ENCODE data around the gene SRGAP1.
"Not testable (repeated sequence)": the region's sequence is repeated elsewhere in the genome, so short reads cannot be mapped to it uniquely, and the experiment has no call there.

The SRGAP1 gene

DNA sequence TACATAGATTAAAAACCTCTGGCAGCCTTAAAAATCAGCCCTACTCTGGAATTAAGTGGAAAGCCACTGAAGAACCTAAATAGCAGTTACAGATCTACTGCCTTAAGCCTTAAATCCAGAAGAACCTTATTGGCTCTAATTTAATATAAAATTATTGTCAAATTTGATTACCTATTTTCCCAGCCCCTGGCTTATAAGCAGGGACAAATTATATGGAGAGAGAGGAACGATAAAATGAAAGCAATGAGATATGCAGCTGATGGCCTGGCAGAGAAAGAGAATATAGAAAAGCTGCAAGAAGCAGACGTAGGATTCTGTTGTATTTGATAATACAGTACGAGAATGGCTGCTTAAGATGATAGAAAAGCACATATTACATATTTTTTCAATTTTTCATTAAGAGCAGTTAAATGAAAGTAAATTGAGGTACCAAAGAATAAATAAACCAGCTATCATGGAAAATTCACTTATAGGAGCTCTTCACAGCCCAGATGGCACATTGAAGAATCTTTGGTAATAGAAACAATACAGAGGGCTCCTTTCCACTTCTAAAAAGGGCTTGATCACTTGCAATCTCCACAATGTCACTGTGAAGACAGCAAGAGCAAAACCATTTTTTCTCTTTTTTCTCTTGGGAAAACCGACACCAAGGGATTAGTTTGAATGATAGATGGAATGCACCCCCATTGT lies 248.2 kb downstream of the SRGAP1 start:
- peak; percentile 27 for DNase-seq

- peak; percentile 26 for DNase-seq
Measured at GRCh38 chr12:64093689-64094088, 249.2 kb downstream of the SRGAP1 start.

- no peak for DNase-seq
Measured at GRCh38 chr12:64097366-64098105, 253.0 kb downstream of the SRGAP1 start.

DNA sequence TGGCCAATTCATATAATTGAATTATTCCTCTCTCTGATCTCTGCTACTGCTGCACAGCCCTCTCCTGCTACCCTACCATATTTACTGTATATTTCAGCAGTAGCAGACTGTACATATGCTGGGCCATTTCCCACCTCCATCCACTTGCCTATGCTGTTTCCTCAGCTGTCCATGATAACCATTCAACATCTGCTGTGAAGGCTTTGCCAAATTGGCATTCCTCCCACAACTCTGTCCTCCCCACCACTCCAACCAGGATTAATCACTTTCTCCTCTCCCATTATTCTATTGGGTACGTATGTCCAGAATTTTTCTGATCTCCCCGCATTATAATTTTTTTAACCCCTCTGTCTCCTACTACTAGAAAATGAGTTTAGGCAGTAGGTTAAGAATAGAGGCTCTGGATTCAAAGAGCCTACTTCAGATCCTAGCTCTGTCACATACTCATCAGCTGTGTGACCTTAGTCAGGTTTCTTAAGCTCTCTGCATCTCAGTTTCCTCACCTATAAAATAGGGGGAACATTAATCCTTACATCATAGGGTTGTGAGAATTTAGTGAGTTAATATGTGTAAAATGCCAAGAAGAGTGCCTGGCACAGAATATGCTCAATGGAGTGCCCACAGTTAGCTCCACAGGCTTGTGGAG lies 254.3 kb downstream of the SRGAP1 start:
- DNase-seq = no peak

DNA sequence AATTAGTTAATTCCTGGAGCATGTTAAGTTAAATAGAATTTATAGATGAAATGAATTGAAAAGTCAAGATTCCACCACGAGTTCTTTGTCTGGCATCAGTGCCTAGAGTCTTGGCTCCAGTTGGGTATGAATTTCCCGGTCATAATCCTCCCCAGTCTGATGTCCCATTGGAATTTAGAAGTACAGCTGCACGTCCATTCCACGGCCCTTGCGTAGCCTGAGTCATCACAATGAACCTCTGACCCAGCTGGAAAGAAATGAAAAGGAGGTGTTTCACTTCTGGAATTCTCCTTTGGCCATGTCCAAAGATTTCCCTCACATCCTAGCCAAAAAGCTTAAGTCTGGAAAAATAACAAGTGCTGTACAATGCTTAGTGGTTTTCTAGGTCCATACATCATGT lies 254.9 kb downstream of the SRGAP1 start:
- DNase-seq = no peak

GRCh38 chr12:64102339-64102738 lies 257.8 kb downstream of the SRGAP1 start:
- no peak for DNase-seq

- no peak for DNase-seq
Measured at GRCh38 chr12:64103825-64104740, 259.6 kb downstream of the SRGAP1 start.

- no peak for DNase-seq
Measured at GRCh38 chr12:64105026-64105425, 260.5 kb downstream of the SRGAP1 start.

DNA sequence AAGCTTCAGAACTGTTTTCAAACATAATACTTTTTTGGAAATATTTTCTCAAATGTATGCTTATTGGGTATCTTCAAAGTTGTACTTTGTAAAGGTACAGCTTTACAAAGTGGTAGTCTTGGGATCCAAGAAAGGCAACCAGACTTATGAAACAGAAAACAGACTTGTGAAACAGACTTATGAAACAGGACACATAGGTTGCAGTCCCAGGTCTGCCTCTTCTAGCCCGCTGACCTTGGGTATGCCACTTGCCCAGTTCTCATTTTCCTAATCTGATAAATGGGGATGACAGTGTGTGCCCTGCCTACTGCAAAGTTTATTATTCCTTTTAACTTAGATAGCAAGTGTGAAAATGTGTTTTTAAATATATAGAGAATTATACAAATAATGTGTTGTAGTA lies 263.3 kb downstream of the SRGAP1 start:
- DNase-seq = no peak

- DNase-seq = no peak
Measured at GRCh38 chr12:64109706-64110105, 265.2 kb downstream of the SRGAP1 start.

GRCh38 chr12:64110864-64111263 lies 266.4 kb downstream of the SRGAP1 start:
- no peak for DNase-seq

DNA sequence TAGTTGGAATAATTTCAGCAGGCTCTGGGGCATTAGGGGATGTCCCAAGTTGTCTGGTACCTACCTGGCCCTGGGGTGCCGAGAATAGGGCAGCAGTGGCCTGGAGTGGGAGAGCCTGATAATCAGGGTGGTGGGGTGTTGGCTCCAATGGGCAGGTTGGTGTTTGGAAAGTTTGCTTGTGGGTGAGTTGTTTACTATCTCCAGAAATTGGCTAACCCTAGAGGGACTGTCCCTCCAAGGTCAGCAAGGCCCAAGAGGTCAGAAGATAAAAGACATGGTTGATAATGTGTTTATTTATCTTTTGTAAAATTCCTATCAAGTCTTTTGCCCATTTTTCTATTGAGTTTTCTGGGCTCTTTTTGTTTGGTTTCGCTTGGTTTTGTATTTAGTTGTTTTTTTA lies 272.5 kb downstream of the SRGAP1 start:
- no peak for DNase-seq

GRCh38 chr12:64120568-64120967 lies 276.1 kb downstream of the SRGAP1 start:
- DNase-seq = no peak

DNA sequence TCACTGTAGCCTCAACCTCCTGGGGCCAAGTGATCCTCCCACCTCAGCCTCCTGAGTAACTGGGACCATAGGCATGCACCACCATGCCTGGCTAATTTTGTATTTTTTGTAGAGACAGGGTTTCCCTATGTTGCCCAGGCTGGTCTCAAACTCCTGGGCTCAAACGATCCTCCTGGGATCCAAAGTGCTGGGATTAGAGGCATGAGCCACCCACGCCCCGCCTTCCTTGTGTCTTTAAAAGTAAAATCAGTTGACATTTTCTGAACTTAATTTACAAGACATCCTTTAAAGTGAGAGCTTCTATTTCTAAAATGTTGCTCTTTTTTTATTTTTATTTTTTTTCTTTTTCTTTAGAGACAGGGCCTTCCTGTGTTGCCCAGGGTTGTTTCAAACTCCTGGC lies 276.6 kb downstream of the SRGAP1 start:
- not testable (repeated sequence) for DNase-seq

DNA sequence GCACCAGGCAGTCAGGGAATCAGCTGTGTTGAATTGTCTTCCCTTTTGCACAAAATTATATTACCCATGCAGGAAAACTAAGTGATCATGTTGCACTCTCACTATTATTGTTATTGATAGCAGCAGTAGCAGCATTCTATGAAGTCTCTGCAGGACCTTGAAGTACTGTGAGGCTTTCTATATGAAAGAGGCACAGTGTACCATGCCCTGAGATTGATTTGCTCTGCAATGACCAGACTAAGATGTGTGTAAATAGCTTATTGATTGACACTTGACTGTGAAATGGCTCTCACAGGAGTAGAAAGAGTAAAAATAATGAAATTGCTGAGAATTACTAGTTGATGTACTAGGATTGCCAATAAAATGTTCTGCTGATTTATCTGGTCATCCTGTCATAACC lies 277.7 kb downstream of the SRGAP1 start:
- no peak for DNase-seq

DNA sequence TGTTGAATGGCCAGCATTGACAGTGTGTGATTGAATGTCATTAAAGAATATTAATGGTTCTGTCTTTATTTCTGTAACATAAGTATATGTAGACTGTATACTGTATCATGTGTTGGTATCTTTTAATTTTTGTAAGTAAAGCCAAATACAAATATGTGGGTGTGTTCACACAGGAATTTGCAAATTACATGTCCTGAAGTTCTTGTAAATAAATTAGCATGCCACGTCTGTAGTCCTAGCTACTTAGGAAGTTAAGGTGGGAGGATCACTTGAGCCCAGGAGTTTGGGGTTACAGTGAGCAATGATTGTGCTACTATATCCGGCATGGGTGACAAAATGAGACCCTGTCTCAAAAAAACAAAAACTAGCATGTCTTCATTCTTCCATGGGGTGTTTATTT lies 278.5 kb downstream of the SRGAP1 start:
- DNase-seq = no peak

- DNase-seq = no peak
Measured at GRCh38 chr12:64123448-64123847, 278.9 kb downstream of the SRGAP1 start.

DNA sequence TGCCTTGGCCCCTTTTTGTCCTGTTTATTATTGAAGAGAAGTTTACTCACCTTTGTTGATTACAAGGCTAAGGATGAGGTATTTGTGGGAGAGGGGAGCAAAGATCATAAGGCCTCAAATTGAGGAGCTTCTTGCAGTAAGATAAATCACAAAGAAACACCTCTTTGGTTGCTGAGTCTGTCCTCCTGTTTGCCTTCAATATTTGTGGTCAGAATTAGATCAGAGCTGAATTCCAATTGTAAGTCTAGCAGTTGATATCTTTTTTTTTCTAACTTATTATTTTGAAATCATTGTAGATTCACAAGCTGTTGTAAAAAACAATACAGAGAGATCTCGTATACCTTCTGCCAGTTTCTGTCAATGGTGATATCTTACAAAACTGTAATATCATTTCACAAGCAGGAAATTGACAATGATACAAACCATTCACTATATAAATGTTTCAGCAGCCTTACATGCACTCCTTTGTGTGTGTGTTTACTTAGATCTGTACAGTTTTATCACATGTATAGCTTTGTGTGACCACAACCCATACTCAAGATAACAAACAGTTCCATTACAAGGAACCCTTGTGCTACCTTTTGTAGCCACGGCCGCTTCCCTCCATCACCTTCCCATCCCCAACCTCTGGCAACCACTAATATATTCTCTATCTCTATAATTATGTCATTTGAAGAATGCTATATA lies 280.2 kb downstream of the SRGAP1 start:
- no peak for DNase-seq

GRCh38 chr12:64125913-64126312 lies 281.4 kb downstream of the SRGAP1 start:
- no peak for DNase-seq

GRCh38 chr12:64127811-64128210 lies 283.3 kb downstream of the SRGAP1 start:
- DNase-seq = no peak

DNA sequence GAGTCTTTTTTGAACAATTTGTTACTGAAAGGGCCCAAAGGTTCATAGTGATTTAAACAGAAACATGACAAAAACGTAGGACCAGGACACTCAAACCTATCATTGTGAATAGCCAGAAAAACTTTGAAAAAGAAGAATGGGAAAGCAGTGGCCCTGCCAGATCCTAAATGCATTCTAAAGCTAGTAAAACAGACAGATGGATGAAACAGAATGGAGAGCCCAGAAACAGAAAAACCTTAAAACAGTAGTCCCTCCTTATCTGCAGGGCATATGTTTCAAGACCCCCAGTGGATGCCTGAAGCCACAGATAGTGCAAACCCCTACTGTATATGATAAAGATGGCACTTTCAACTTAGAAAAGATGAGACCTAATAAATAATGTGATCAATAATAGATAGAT lies 283.9 kb downstream of the SRGAP1 start:
- DNase-seq = no peak

DNA sequence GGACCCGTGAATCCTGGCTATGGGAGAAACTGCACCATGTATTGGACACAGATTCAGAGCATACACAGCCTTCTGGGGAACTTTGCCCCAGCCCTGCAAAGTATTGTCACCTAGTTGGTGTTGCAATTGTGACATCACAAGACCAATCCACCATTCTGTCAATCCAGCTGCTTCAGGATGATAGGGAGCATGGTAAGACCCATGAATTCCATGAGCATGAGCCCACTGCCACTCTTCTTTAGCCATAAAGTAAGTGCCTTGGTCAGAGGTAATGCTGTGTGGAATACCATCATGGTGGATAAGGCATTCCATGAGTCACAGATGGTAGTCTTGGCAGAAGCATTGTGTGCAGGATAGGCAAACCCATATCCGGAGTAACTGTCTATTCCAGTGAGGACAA lies 286.0 kb downstream of the SRGAP1 start:
- not testable (repeated sequence) for DNase-seq

All from NCI-H82 (cell line).